Mesenchymal stem cell (in vitro differentiated cells and primary cell): ENCODE data around the gene RRAGB.
"Not testable (repeated sequence)": the region's sequence is repeated elsewhere in the genome, so short reads cannot be mapped to it uniquely, and the experiment has no call there.

Source experiments
- DNase-seq: peaks from one replicate; pipeline ENCODE4 v3.0.0-alpha.2; 2013
- H2AFZ ChIP-seq: one replicate; pipeline ENCODE4 v1.6.1; 2013; ENCODE audit warnings: low read depth, mild to moderate bottlenecking, control low read depth, inconsistent platforms, low read length, moderate library complexity
- H2AK5ac ChIP-seq: 2 replicates; pipeline ENCODE4 v1.6.1; 2013; ENCODE audit warnings: low read length, moderate library complexity, mild to moderate bottlenecking, inconsistent platforms; ENCODE audit not compliant: severe bottlenecking
- H2BK120ac ChIP-seq: one replicate; pipeline ENCODE4 v1.6.1; 2013; ENCODE audit warnings: low read depth, mild to moderate bottlenecking, inconsistent platforms, low read length, moderate library complexity
- H2BK12ac ChIP-seq, 2 experiments: one replicate each; pipeline ENCODE4 v1.6.1; 2013; ENCODE audit warnings: inconsistent platforms in 2 of 2, low read length in 2 of 2, mild to moderate bottlenecking in 2 of 2, moderate library complexity in 2 of 2, control low read depth in 1 of 2
- H2BK15ac ChIP-seq: one replicate; pipeline ENCODE4 v1.6.1; 2013; ENCODE audit warnings: mild to moderate bottlenecking, low read depth, inconsistent platforms; ENCODE audit not compliant: poor library complexity, severe bottlenecking
- H2BK5ac ChIP-seq: 2 replicates; pipeline ENCODE4 v1.6.1; 2013; ENCODE audit warnings: low read depth, mild to moderate bottlenecking, low read length, control low read depth, inconsistent platforms; ENCODE audit not compliant: poor library complexity, severe bottlenecking
- H3K14ac ChIP-seq, 2 experiments: one replicate each; pipeline ENCODE4 v1.6.1; 2013; ENCODE audit warnings: inconsistent platforms in 2 of 2, low read length in 2 of 2, control low read depth in 1 of 2, mild to moderate bottlenecking in 1 of 2, moderate library complexity in 1 of 2
- H3K18ac ChIP-seq, 2 experiments: one replicate each; pipeline ENCODE4 v1.6.1; 2013; ENCODE audit warnings: inconsistent platforms in 2 of 2, low read length in 2 of 2, control low read depth in 1 of 2, low read depth in 1 of 2, mild to moderate bottlenecking in 1 of 2
- H3K23ac ChIP-seq, 2 experiments: one replicate each; pipeline ENCODE4 v1.6.1; 2013; ENCODE audit warnings: inconsistent platforms in 2 of 2, low read length in 2 of 2, mild to moderate bottlenecking in 2 of 2, moderate library complexity in 2 of 2, control low read depth in 1 of 2
- H3K27ac ChIP-seq: 2 replicates; pipeline ENCODE4 v1.5.1; 2013; ENCODE audit warnings: mild to moderate bottlenecking, moderate library complexity, low read length, control low read depth, inconsistent platforms; ENCODE audit not compliant: poor library complexity, severe bottlenecking
- H3K27me3 ChIP-seq, 2 experiments: 2 replicates each; pipeline versions ENCODE4 v1.6.1 to v1.7.0; 2013; ENCODE audit warnings: low read length in 2 of 2, mild to moderate bottlenecking in 2 of 2, moderate library complexity in 2 of 2, control low read depth in 1 of 2, inconsistent platforms in 1 of 2; ENCODE audit not compliant: control insufficient read depth in 1 of 2, insufficient read depth in 1 of 2
- H3K36me3 ChIP-seq, 2 experiments: 2 replicates each; pipeline versions ENCODE4 v1.6.1 to v1.7.0; 2013; ENCODE audit warnings: low read length in 2 of 2, control low read depth in 1 of 2, inconsistent platforms in 1 of 2, low read depth in 1 of 2, mild to moderate bottlenecking in 1 of 2; ENCODE audit not compliant: insufficient read depth in 2 of 2, control insufficient read depth in 1 of 2
- H3K4ac ChIP-seq, 2 experiments: one replicate each; pipeline ENCODE4 v1.6.1; 2013; ENCODE audit warnings: inconsistent platforms in 2 of 2, low read length in 2 of 2, mild to moderate bottlenecking in 2 of 2, moderate library complexity in 2 of 2, control low read depth in 1 of 2, low read depth in 1 of 2
- H3K4me1 ChIP-seq: 2 replicates; pipeline ENCODE4 v1.6.1; 2013; ENCODE audit warnings: low read depth, low read length, control low read depth; ENCODE audit not compliant: control insufficient read depth, insufficient read depth
- H3K4me2 ChIP-seq: 2 replicates; pipeline ENCODE4 v1.6.1; 2013; ENCODE audit warnings: low read length, mild to moderate bottlenecking, inconsistent platforms; ENCODE audit not compliant: poor library complexity, severe bottlenecking
- H3K4me3 ChIP-seq, 2 experiments: 2 replicates each; pipeline versions ENCODE4 v1.5.1 to v1.7.0; 2013; ENCODE audit warnings: low read length in 2 of 2, mild to moderate bottlenecking in 2 of 2, control low read depth in 1 of 2, low read depth in 1 of 2; ENCODE audit not compliant: insufficient read depth in 1 of 2
- H3K79me1 ChIP-seq: replicated peaks from 2 replicates; pipeline ENCODE4 v1.6.1; 2013; ENCODE audit warnings: mild to moderate bottlenecking, control low read depth, low read length, inconsistent platforms; ENCODE audit not compliant: poor library complexity, severe bottlenecking
- H3K9ac ChIP-seq: 2 replicates; pipeline ENCODE4 v1.7.0; 2013; ENCODE audit warnings: mild to moderate bottlenecking, low read length, moderate library complexity
- H3K9me3 ChIP-seq: 2 replicates; pipeline ENCODE4 v1.7.0; 2013; ENCODE audit warnings: mild to moderate bottlenecking, low read length; ENCODE audit not compliant: control insufficient read depth
- H4K8ac ChIP-seq: one replicate; pipeline ENCODE4 v1.6.1; 2013; ENCODE audit warnings: inconsistent platforms, mild to moderate bottlenecking, low read length, moderate library complexity
- H4K91ac ChIP-seq: one replicate; pipeline ENCODE4 v1.6.1; 2013; ENCODE audit warnings: mild to moderate bottlenecking, low read length, inconsistent platforms
- WGBS: methylation state at CpG from one replicate; pipeline ENCODE4 v1.1.7; 2013; ENCODE audit warnings: mixed read lengths; 5-methylcytosine and 5-hydroxymethylcytosine counted together

RRAGB gene

DNA sequence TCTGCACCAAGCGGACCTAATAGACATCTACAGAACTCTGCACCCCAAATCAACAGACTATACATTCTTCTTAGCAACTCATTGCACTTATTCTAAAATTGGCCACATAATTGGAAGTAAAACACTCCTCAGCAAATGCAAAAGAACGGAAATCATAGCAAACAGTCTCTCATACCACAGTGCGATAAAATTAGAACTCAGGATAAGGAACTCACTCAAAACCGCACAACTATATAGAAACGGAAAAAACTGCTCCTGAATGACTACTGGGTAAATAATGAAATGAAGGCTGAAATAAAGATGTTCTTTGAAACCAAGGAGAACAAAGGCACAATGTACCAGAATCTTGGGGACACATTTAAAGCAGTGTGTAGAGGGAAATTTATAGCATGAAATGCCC, 12.5 kb upstream of the RRAGB start:
- not testable (repeated sequence) for H4K91ac ChIP-seq, H3K14ac ChIP-seq, H3K27ac ChIP-seq, H3K18ac ChIP-seq, H2AFZ ChIP-seq, H3K4me3 ChIP-seq, H2BK120ac ChIP-seq, H3K9ac ChIP-seq, H4K8ac ChIP-seq, H3K79me1 ChIP-seq, H3K4ac ChIP-seq, DNase-seq, H3K4me1 ChIP-seq, H2BK15ac ChIP-seq, H3K23ac ChIP-seq, H3K27me3 ChIP-seq, H2AK5ac ChIP-seq, H3K4me2 ChIP-seq, H2BK5ac ChIP-seq, H2BK12ac ChIP-seq, H3K36me3 ChIP-seq
- WGBS, result 93% methylated on average over 2 of the region's 5 CpGs
- peaks cover 33% of the 10 kb centered on the region for H3K9me3 ChIP-seq

DNA sequence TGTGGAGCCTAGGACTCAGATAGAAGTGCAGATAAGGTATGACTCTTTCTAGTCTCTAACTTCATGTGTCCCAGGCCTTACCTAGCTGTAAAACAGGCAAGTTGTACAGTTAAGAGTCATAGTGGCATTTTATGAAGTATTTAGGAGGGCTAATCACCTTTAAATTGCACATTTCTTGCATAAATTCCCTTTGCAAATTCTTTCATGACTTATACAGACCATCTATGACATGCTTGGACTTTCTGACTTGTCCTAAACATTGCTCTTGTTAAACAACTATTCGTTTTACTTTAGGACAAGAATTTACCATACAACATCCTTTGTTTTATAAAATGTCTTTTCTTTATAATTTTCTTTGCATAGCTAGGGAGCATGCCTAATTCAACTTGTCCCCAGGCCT, 7.8 kb upstream of the RRAGB start:
- Histone ChIP-seq H4K8ac (no peak overlapping the region), H3K18ac (no peak overlapping the region), H4K91ac (no peak overlapping the region), H2BK12ac (no peak overlapping the region), H3K9me3 (peaks cover 11% of the 10 kb centered on the region), H3K79me1 (no peaks in the 10 kb centered on the region), H3K27me3 (no peaks in the 10 kb centered on the region), H3K27ac (no peak overlapping the region), H3K23ac (no peak overlapping the region), H2BK120ac (no peak overlapping the region), H3K14ac (no peak overlapping the region), H3K4me1 (no peaks in the 10 kb centered on the region), H3K9ac (no peak overlapping the region), H2BK5ac (no peak overlapping the region), H3K4ac (no peak overlapping the region), H2BK15ac (no peak overlapping the region), H3K4me2 (no peak overlapping the region), H3K4me3 (no peak overlapping the region), H2AFZ (no peak overlapping the region), H2AK5ac (no peak overlapping the region), H3K36me3 (no peaks in the 10 kb centered on the region)
- no CpG with 5 or more reads among the region's 1 CpG for WGBS
- DNase-seq, result no peak

DNA sequence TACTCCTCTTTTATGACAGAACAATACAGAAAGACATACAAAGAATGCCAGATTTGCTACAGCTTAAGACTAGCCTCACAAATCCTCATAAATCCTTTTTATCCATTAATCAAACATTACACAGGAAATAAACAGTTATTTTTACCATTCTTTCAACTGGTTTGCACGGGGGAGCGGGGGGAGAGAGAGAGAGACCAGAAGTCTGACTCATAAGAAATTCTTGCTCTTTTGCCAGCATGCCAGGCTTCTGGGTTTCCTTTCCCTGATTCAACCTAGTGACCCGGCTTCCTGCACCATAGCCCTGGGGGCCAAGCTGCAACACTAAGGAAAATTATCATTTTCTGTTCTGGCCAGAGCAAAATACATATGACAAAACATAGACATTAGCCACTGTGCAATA, 6.8 kb upstream of the RRAGB start:
- Histone ChIP-seq H3K27me3 (no peaks in the 10 kb centered on the region), H3K14ac (no peak overlapping the region), H3K4me2 (no peak overlapping the region), H3K9ac (no peak overlapping the region), H2BK12ac (no peak overlapping the region), H2BK15ac (no peak overlapping the region), H4K91ac (no peak overlapping the region), H3K9me3 (peaks cover 11% of the 10 kb centered on the region), H3K4me1 (no peaks in the 10 kb centered on the region), H3K79me1 (no peaks in the 10 kb centered on the region), H3K4ac (no peak overlapping the region), H2BK5ac (no peak overlapping the region), H4K8ac (no peak overlapping the region), H3K23ac (no peak overlapping the region), H2AK5ac (no peak overlapping the region), H3K36me3 (no peaks in the 10 kb centered on the region), H3K27ac (no peak overlapping the region), H2BK120ac (no peak overlapping the region), H2AFZ (no peak overlapping the region), H3K4me3 (no peak overlapping the region), H3K18ac (no peak overlapping the region)
- DNase-seq, result peak; percentile 28
- WGBS, result 56% methylated on average over 3 of the region's 3 CpGs

DNA sequence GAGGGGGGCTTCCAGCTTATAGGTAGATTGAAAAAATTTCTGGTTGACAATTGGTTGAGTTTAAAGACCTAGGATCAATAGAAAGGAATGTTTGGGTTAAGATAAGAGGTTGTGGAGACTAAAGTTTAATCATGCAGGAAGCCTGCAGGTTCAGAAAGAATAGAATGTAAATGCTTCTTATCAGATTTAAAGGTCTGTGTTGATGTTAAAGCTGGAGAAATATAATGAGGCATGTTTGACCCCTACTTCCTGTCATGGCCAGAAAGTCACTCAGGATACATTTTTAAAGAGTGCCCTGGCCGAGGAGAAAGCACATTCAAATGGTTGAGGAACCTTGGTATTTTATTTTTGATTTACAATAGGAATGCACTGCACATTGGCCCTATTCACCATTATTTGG, 3.9 kb upstream of the RRAGB start:
- Histone ChIP-seq H2BK120ac (no peak overlapping the region), H2BK5ac (no peak overlapping the region), H3K27me3 (no peaks in the 10 kb centered on the region), H3K4me2 (no peak overlapping the region), H4K8ac (no peak overlapping the region), H3K27ac (no peak overlapping the region), H2AFZ (no peak overlapping the region), H3K9me3 (peaks cover 8% of the 10 kb centered on the region), H3K4me3 (no peak overlapping the region), H3K36me3 (no peaks in the 10 kb centered on the region), H3K4me1 (no peaks in the 10 kb centered on the region), H3K18ac (no peak overlapping the region), H3K4ac (no peak overlapping the region), H2BK12ac (no peak overlapping the region), H2BK15ac (no peak overlapping the region), H2AK5ac (no peak overlapping the region), H3K9ac (no peak overlapping the region), H3K23ac (no peak overlapping the region), H3K14ac (no peak overlapping the region), H4K91ac (no peak overlapping the region), H3K79me1 (no peaks in the 10 kb centered on the region)
- DNase-seq, result no peak
- no CpG with 5 or more reads among the region's 1 CpG for WGBS
